Measurements from ENCODE around the gene GK2.
A peak's percentile ranks its signal among the peaks of the same experiment; 100 is the strongest.

The GK2 gene

GRCh38 chr4:79421483-79421882 lies 13.5 kb upstream of the GK2 start:
- TF ChIP-seq CTCF (IDR thresholded peaks at IDR 0.05; ENCODE audit: low read depth, low read length), result no peak
- no peak for TF ChIP-seq MYC (IDR thresholded peaks at IDR 0.05; ENCODE audit: low read depth, low read length)
- TF ChIP-seq MAX (IDR thresholded peaks at IDR 0.05; ENCODE audit: low read depth, low read length), result no peak
- TF ChIP-seq POLR2A (IDR thresholded peaks at IDR 0.05; ENCODE audit: extremely low read depth, insufficient read length), result no peak
- no peak overlapping the region for H3K4me3 ChIP-seq (ENCODE audit: low read depth, low read length)
- peak; percentile 46 for DNase-seq (ENCODE audit: low read depth)

GRCh38 chr4:79413886-79414285 lies 5.9 kb upstream of the GK2 start:
- TF ChIP-seq MYC (IDR thresholded peaks at IDR 0.05; ENCODE audit: low read depth, low read length) (no peak), CTCF (IDR thresholded peaks at IDR 0.05; ENCODE audit: low read depth, low read length) (no peak), MAX (IDR thresholded peaks at IDR 0.05; ENCODE audit: low read depth, low read length) (no peak)
- H3K4me3 ChIP-seq (ENCODE audit: low read depth, low read length), result no peak overlapping the region
- DNase-seq (ENCODE audit: low read depth), result no peak

- TF ChIP-seq MYC (IDR thresholded peaks at IDR 0.05; ENCODE audit: low read depth, low read length) (no peak), CTCF (IDR thresholded peaks at IDR 0.05; ENCODE audit: low read depth, low read length) (no peak)
- no peak overlapping the region for H3K4me3 ChIP-seq (ENCODE audit: low read depth, low read length)
- no peak for DNase-seq (ENCODE audit: low read depth)
Measured at GRCh38 chr4:79413032-79413885, 5.2 kb upstream of the GK2 start.

- no peak for DNase-seq (ENCODE audit: low read depth)
- TF ChIP-seq POLR2A (IDR thresholded peaks at IDR 0.05; ENCODE audit: extremely low read depth, insufficient read length) (no peak), MYC (IDR thresholded peaks at IDR 0.05; ENCODE audit: low read depth, low read length) (no peak), MAX (IDR thresholded peaks at IDR 0.05; ENCODE audit: low read depth, low read length) (no peak), CTCF (IDR thresholded peaks at IDR 0.05; ENCODE audit: low read depth, low read length) (no peak)
- H3K4me3 ChIP-seq (ENCODE audit: low read depth, low read length), result no peak overlapping the region
Measured at GRCh38 chr4:79404666-79405065, 3.4 kb downstream of the GK2 start.

GRCh38 chr4:79403356-79403755 lies 4.7 kb downstream of the GK2 start:
- no peak overlapping the region for H3K4me3 ChIP-seq (ENCODE audit: low read depth, low read length)
- TF ChIP-seq MAX (IDR thresholded peaks at IDR 0.05; ENCODE audit: low read depth, low read length) (no peak), POLR2A (IDR thresholded peaks at IDR 0.05; ENCODE audit: extremely low read depth, insufficient read length) (no peak), MYC (IDR thresholded peaks at IDR 0.05; ENCODE audit: low read depth, low read length) (no peak), CTCF (IDR thresholded peaks at IDR 0.05; ENCODE audit: low read depth, low read length) (no peak)
- no peak for DNase-seq (ENCODE audit: low read depth)
